ENCODE results near the gene SQSTM1. TPM values are rescaled to one million over a fixed set of nuclear protein-coding genes. Genes with fewer than 3 reads are reported as not detected.

SQSTM1 gene
- total and polyA plus RNA-seq, 10 donors = 105 to 328 (median 276) TPM

- H3K9me3 ChIP-seq = no peaks in the 10 kb centered on the region
- whole genome bisulfite sequencing, 5 donors = 2 to 12% (median 3%) methylated on average over 30 to 72 of the region's 72 CpGs
- TF ChIP-seq POLR2AphosphoS5 (IDR thresholded peaks at IDR 0.05) (peak in 2 of 3 donors; percentile 23 to 39), CTCF (IDR thresholded peaks at IDR 0.05 in 8 of 11, conservative IDR thresholded peaks at IDR 0.05 in 3 of 11) (no peak), POLR2A (IDR thresholded peaks at IDR 0.05) (no peak)
- peaks cover 31 to 50% (median 46%) of the 10 kb centered on the region in 6 donors for H3K4me1 ChIP-seq
- peaks cover 0 to 28% (median 0%) of the 10 kb centered on the region in 6 donors for H3K36me3 ChIP-seq
- peak overlapping the region in 3 of 8 donors; percentile 46 to 51 (median 50) for H3K27ac ChIP-seq
- peaks cover 0 to 12% (median 0%) of the 10 kb centered on the region in 7 donors for H3K27me3 ChIP-seq (replicated peaks in 1 of 7)
- intact Hi-C loops (cut with DNase I; ENCODE audit: low total_unique reads) = no loop called here
- DNase-seq = peak; percentile 89
- H3K4me3 ChIP-seq = peak overlapping the region; percentile 3 to 67 (median 32)
These were observed 3.8 kb upstream of the SQSTM1 start for GRCh38 chr5:179816796-179817469.

DNA sequence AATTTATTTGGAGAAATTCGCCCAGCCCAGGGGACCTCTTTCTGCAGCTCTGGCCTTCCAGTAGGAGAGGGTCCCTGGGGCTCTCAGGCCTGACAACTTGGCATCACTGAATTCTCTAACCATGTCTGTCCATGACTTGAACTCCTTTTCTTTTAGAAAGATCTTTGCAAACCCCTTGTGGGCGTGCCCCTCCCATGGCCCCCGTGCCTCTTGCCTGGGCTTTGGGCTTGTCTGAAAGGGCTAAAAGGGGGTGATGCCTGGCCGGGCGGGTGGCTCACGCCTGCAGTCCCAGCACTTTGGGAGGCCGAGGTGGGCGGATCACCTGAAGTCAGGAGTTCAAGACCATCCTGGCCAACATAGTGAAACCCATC, 3.2 kb upstream of the SQSTM1 start:
- TF ChIP-seq POLR2AphosphoS5 (IDR thresholded peaks at IDR 0.05) (no peak), POLR2A (IDR thresholded peaks at IDR 0.05) (no peak), CTCF (IDR thresholded peaks at IDR 0.05 in 8 of 11, conservative IDR thresholded peaks at IDR 0.05 in 3 of 11) (no peak)
- H3K36me3 ChIP-seq = peaks cover 0 to 28% (median under 1%) of the 10 kb centered on the region in 6 donors
- H3K27ac ChIP-seq = peak overlapping the region in 4 of 8 donors; percentile 46 to 100 (median 50)
- H3K9me3 ChIP-seq = no peaks in the 10 kb centered on the region
- peaks cover 0 to 12% (median 0%) of the 10 kb centered on the region in 7 donors for H3K27me3 ChIP-seq (replicated peaks in 1 of 7)
- intact Hi-C loops (cut with DNase I; ENCODE audit: low total_unique reads) = no loop called here
- H3K4me1 ChIP-seq = peaks cover 36 to 55% (median 51%) of the 10 kb centered on the region in 6 donors
- WGBS, 5 donors = 81 to 91% (median 85%) methylated on average over 8 of the region's 8 CpGs
- H3K4me3 ChIP-seq = peak overlapping the region in 6 of 8 donors; percentile 28 to 67 (median 38)
- DNase-seq = peak; percentile 78

GRCh38 chr5:179817890-179818745, 2.6 kb upstream of the SQSTM1 start:
- Histone ChIP-seq H3K27ac (peak overlapping the region; percentile 86 to 100 (median 100)), H3K36me3 (peaks cover 0 to 28% (median 6%) of the 10 kb centered on the region in 6 donors), H3K27me3 (replicated peaks in 1 of 7) (peaks cover 0 to 12% (median 0%) of the 10 kb centered on the region in 7 donors), H3K9me3 (no peaks in the 10 kb centered on the region), H3K4me1 (peaks cover 43 to 62% (median 58%) of the 10 kb centered on the region in 6 donors), H3K4me3 (peak overlapping the region in 7 of 8 donors; percentile 11 to 97 (median 95))
- intact Hi-C loops (cut with DNase I; ENCODE audit: low total_unique reads) = no loop called here
- TF ChIP-seq POLR2AphosphoS5 (IDR thresholded peaks at IDR 0.05) (no peak), POLR2A (IDR thresholded peaks at IDR 0.05) (no peak), CTCF (IDR thresholded peaks at IDR 0.05 in 8 of 11, conservative IDR thresholded peaks at IDR 0.05 in 3 of 11) (no peak)
- peak; percentile 76 for DNase-seq
- WGBS, 5 donors = 56 to 72% (median 63%) methylated on average over 11 to 14 of the region's 14 CpGs

Data from spleen (tissue), 11 donors.